ENCODE results near the gene ADGRF5.

ADGRF5 gene

GRCh38 chr6:46819561-46819960 is 102.2 kb downstream of the ADGRF5 start:
- Histone ChIP-seq H3K9ac (ENCODE audit: low read length) (no peak overlapping the region), H3K27ac (ENCODE audit: low read length) (no peak overlapping the region), H3K9me3 (replicated peaks; ENCODE audit: insufficient read depth, low read length) (no peaks in the 10 kb centered on the region), H3K4me1 (ENCODE audit: low read length) (no peaks in the 10 kb centered on the region), H3K36me3 (replicated peaks; ENCODE audit: insufficient read depth, low read length) (no peaks in the 10 kb centered on the region), H3K4me3 (ENCODE audit: low read length) (no peak overlapping the region), H3F3A (ENCODE audit: insufficient read depth, low read length) (no peaks in the 10 kb centered on the region), H2AFZ (ENCODE audit: low read length) (no peak overlapping the region), H3K9me2 (replicated peaks; ENCODE audit: insufficient read depth, low read length) (no peaks in the 10 kb centered on the region), H3K79me2 (ENCODE audit: low read length) (no peaks in the 10 kb centered on the region), H3K4me2 (ENCODE audit: low read depth, low read length) (no peak overlapping the region), H4K20me1 (ENCODE audit: insufficient read depth, low read length) (no peaks in the 10 kb centered on the region), H3K27me3 (replicated peaks; ENCODE audit: insufficient read depth, low read length) (no peaks in the 10 kb centered on the region)
- TF ChIP-seq EZH2 (optimal IDR thresholded peaks at IDR 0.05; ENCODE audit: low read depth, low read length) = no peak
- no peak for TF ChIP-seq EZH2phosphoT487 (IDR thresholded peaks at IDR 0.05; ENCODE audit: low read length)
- no peak for TF ChIP-seq CTCF (IDR thresholded peaks at IDR 0.05; ENCODE audit: low read length)
- DNase-seq = no peak

DNA sequence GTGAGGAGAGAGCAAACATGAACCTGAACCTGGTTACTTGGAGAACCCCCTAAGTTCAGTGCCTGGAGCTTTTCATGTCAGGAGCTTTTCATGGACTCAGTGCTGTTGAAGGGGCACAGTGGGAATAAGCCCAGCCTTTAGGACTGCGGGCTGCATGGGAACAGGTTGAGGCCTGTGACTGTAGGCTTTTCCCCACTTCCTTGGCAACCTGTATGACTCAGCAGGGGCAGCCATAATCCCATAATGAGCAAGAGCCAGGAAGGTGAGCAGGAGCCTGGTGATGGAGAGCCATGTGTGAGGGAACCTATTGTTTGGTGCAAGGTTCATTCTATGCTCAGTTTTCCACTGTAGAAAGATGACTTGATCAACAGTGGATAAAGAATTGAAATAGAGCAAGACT is 105.1 kb downstream of the ADGRF5 start:
- no peak overlapping the region for H3K27ac ChIP-seq (ENCODE audit: low read length)
- no peak overlapping the region for H2AFZ ChIP-seq (ENCODE audit: low read length)
- no peaks in the 10 kb centered on the region for H3F3A ChIP-seq (ENCODE audit: insufficient read depth, low read length)

DNA sequence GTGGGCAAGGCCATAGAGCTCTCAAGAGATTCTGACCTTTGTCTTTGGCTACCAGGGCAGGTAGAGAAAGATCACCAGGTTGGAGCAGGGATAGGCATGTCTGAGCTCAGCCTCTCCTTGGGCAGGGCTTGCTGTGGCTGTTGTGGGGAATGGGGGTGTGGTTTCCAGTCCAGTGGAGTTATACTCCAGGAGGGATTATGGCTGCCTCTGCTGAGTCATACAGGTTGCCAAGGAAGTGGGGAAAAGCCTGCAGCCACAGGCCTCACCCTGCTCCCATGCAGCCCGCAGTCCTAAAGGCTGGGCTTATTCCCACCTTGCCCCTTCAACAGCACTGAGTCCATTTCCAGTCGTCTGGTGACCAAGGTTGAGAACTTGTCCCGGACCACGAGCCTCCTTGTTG is 106.6 kb downstream of the ADGRF5 start:
- Histone ChIP-seq H3K4me2 (ENCODE audit: low read depth, low read length) (no peak overlapping the region), H3F3A (ENCODE audit: insufficient read depth, low read length) (no peaks in the 10 kb centered on the region), H3K79me2 (ENCODE audit: low read length) (no peaks in the 10 kb centered on the region), H3K4me3 (ENCODE audit: low read length) (no peak overlapping the region), H3K4me1 (ENCODE audit: low read length) (no peaks in the 10 kb centered on the region), H3K9ac (ENCODE audit: low read length) (no peak overlapping the region), H3K9me3 (replicated peaks; ENCODE audit: insufficient read depth, low read length) (no peaks in the 10 kb centered on the region), H3K27ac (ENCODE audit: low read length) (no peak overlapping the region), H4K20me1 (ENCODE audit: insufficient read depth, low read length) (no peaks in the 10 kb centered on the region), H3K9me2 (replicated peaks; ENCODE audit: insufficient read depth, low read length) (no peaks in the 10 kb centered on the region), H3K36me3 (replicated peaks; ENCODE audit: insufficient read depth, low read length) (no peaks in the 10 kb centered on the region), H3K27me3 (replicated peaks; ENCODE audit: insufficient read depth, low read length) (no peaks in the 10 kb centered on the region), H2AFZ (ENCODE audit: low read length) (no peak overlapping the region)
- no peak for TF ChIP-seq EZH2 (optimal IDR thresholded peaks at IDR 0.05; ENCODE audit: low read depth, low read length)
- TF ChIP-seq EZH2phosphoT487 (IDR thresholded peaks at IDR 0.05; ENCODE audit: low read length) = no peak
- TF ChIP-seq CTCF (IDR thresholded peaks at IDR 0.05; ENCODE audit: low read length) = no peak
- DNase-seq = no peak

More for the DNA sequence above, 105.1 kb downstream of the ADGRF5 start:
- Histone ChIP-seq H3K4me2 (ENCODE audit: low read depth, low read length) (no peak overlapping the region), H3K9ac (ENCODE audit: low read length) (no peak overlapping the region), H3K9me3 (replicated peaks; ENCODE audit: insufficient read depth, low read length) (no peaks in the 10 kb centered on the region), H3K79me2 (ENCODE audit: low read length) (no peaks in the 10 kb centered on the region), H3K4me3 (ENCODE audit: low read length) (no peak overlapping the region), H3K4me1 (ENCODE audit: low read length) (no peaks in the 10 kb centered on the region), H3K9me2 (replicated peaks; ENCODE audit: insufficient read depth, low read length) (no peaks in the 10 kb centered on the region), H3K36me3 (replicated peaks; ENCODE audit: insufficient read depth, low read length) (no peaks in the 10 kb centered on the region), H3K27me3 (replicated peaks; ENCODE audit: insufficient read depth, low read length) (no peaks in the 10 kb centered on the region), H4K20me1 (ENCODE audit: insufficient read depth, low read length) (no peaks in the 10 kb centered on the region)
- no peak for DNase-seq
- TF ChIP-seq EZH2 (optimal IDR thresholded peaks at IDR 0.05; ENCODE audit: low read depth, low read length) = no peak
- TF ChIP-seq CTCF (IDR thresholded peaks at IDR 0.05; ENCODE audit: low read length) = no peak
- TF ChIP-seq EZH2phosphoT487 (IDR thresholded peaks at IDR 0.05; ENCODE audit: low read length) = no peak

Measured in MM.1S (cell line).